AG08396 (cell line): ENCODE results near the gene LINC00237.
A peak's percentile ranks its signal among the peaks of the same experiment; 100 is the strongest.

ENCODE experiments used
- DNase-seq: peaks from one replicate; pipeline ENCODE4 v3.0.0; 2012; ENCODE audit warnings: low spot score, mixed read lengths

The LINC00237 gene

DNA sequence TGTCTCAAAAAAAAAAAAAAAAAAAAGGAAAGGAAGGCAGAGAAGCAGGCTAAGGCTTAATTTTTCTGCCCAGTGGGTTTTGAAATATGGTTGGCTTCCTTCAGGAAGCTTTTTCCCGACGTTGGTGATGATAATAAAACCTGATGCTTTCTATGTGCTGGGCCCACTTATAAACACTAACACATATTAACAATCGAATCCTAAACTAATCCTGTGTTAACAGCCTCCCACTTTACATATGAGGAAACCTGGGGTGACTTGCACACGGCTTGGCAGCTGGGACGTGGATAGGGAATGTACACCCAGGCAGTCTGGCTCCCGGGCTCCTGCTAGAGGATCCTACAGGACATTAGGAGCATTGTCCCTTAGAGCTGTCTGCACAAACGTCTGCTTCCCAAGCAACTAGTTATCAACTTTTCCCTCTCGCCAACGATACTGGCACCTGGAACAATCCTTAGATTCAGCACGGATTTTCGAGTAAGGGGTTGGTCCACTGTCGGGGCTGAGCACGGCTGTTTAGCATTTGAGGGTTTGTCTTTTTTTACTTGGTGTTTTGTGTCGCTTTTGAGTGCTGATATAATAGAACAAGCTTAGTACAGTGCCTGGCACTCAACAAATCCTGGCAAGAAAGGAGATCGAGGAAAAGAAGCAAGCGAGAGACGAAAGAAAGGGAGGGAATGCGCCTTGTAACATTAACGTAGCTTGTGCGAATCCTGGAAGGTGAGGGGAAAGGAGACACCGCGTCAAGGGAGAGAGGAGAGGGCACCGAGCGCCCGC is 19.1 kb upstream of the LINC00237 start:
- peak; percentile 55 for DNase-seq

DNA sequence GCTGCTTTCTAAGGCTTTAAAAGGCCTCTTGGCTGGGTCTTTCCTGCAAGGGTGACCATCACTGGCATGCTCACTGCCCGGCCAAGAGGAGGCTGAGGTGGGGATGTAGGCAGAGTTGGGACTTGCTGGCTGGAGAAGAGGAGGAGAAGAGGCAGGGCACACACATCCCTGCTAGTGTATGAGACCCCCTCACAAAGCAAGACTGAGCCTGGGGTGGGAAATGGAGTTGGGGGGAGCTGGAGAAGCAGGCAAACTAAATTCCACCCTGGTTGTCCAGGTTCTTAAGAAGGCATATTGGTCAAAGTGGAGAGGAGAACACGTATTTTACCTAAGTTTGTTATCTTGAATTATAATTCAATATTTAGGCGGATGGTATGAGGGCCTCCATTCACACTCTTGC is 18.0 kb upstream of the LINC00237 start:
- no peak for DNase-seq

DNA sequence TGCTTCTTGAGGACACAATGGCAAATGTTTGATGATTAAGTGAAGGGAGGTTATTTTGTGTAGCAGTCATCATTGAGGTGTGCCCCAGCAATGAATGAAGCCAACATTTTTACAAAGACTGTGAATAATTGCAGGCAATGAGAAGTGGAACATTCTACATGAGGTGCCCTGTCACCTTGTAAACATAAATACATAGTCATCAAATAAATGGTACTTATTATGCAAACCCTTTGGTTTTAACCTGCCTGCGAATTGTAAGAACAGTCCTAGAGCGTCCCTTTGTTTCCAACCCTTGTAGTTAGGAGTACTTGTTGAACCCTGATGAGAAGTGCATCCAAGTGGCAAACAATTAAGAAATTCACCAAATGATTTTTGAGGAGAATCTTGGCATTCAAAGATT is 12.6 kb upstream of the LINC00237 start:
- no peak for DNase-seq

DNA sequence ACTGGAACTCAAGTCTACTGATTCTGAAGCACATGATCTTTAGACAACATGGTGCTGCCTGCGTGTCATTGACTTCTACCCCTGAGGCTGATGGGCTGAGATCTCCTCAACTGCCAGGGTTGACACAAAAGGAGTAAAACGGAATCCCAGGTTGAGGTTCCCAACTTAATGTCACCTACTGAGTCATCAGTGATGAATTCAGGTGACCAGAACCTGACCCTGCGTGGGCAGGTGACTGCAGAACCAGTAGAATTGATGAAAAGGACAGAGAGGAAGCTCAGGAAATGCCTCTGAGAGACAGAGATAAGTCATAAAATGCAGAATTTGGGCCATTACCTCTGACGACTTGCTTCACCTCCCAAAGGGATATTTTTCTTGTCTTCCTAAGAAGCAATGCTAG is 12.0 kb upstream of the LINC00237 start:
- no peak for DNase-seq

DNA sequence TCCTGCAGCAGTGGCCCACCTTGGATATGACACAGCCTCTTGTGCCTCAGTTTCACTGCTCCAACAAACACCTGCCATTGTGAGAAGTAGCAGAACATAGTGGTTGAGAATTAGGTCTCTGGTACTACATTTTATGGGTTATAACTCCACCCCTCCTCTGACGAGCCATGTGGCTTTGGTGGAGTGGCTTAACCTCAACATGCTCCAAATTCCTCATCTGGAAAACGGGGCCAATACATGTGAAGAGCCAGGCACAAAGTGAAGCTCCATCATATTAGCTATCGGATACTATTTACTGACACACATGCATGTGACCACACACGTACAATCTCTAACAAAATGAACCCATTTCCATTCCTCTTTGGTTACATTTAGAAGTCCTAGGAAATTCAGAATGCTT is 11.4 kb upstream of the LINC00237 start:
- no peak for DNase-seq

DNA sequence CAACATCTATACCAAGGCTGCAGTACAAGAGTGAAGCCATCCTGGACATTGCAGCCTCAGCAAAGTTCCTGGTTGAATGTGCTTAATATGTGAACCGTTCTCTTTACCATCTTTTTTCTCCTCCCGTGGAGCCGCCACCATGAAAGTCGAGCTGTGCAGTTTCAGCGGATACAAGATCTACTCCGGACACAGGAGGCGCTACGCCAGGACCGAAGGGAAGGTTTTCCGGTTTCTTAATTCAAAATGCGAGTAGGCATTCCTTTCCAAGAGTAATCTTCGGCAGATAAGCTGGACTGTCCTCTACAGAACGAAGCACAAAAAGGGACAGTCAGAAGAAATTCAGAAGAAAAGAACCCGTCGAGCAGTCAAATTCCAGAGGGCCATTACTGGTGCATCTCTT is 8.4 kb upstream of the LINC00237 start:
- no peak for DNase-seq

DNA sequence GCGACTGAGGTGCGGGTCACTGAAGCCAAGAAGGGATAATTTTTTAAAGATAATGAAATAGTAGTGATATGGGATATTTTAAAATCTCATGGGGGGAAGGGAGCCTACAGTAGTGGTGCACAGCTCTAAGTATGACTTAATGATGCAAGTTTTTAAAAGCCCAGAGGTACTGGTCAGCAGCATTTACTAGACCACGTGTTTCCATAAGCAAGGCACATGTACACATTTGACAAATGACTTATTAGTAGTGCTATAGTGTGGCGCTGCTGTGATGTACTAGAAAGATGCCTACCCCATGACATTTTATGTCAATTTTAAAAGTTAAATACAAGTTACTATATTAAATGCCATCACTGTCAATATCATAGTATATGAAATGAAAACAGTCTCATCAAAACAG is 7.5 kb upstream of the LINC00237 start:
- no peak for DNase-seq

DNA sequence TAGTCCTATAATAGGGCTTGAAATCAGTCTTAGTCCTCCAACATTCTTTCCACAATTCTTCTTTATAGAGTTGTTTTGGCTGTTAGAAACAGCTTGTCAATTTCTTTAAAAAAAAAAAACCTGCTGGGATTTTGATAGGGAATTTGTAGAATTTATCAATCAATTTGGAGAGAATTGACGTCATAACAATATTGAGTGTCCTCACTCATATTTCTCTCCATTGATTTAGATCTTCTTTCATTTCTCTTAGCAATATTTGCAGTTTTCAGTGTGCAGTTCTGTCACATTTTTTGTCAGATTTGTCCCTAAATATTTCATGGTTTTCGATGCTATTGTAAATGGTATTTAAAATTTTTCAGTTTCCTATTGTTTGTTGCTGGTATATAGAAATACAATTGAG is 5.3 kb upstream of the LINC00237 start:
- no peak for DNase-seq

DNA sequence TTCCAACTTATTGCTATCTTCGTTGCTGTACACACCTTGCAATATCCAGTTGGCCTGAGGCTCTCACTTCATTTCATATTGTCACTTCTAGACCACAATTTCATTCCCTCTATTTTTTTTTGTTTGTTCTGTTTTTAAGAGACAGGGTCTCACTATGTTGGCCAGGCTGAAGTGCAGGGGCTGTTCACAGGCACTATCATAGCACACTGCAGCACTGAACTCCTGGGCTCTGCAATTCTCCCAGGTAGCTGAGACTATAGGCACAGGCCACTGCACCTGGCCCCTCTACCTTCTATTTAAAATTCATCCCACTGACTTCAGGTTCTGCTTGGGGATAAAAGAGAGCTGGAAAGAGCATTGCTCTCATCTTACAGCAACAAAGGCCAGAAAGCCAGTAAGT is 4.7 kb upstream of the LINC00237 start:
- no peak for DNase-seq

DNA sequence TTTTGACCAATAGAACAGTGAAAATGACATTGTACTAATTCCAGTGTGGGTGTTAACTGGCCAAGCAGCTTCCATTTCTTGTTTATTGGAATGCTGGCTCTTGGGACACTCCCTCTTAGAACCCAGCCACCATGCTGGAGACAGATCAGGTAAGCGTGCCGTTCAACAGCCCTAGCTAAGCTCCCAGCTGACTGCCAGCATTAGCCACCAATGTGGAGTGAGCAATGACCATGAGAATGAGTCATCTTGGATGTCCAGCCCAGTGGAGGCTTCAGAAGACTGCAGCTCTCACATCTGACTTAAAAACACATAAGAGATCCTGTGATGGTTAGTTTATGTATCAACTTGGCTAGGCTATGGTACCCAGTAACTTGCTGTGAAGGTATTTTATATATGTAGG is 3.0 kb upstream of the LINC00237 start:
- DNase-seq, result peak; percentile 28

DNA sequence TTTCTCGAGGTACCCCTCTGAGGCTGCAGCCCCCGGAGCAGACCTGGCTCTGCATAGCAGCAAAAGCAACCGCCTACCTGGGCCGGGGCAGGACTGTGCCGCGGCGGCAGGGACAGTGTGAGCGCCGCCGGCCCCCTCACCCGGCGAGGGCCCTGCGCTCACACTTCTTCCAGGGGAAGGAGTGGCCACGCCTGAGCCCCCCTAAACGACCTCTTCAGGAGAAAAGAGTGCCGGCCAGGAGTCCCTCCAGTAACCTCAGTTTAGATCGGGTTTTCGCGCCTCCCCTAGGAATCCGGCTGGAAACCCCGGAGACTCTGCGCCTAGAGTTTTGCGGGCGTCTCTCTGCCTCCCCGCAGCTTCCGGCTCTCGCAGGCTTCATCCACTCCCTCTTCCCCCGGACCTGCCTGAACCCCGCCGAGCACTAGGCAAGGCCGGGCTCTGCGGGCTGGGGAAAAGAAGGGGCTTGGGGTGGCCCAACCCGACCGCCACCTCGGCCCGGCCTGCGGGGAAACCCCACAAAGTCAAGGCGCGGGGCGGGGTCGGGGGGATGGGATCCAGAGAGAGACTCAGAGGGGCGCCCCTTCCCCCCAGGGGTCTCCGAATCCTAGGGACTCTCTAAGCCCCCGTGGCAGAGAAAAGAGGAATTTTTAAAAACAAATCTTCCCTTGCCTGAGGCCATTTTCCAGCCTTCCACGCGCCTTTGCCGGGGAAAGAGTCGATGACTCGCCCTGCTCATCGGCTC is 558 bp downstream of the LINC00237 start:
- no peak for DNase-seq

DNA sequence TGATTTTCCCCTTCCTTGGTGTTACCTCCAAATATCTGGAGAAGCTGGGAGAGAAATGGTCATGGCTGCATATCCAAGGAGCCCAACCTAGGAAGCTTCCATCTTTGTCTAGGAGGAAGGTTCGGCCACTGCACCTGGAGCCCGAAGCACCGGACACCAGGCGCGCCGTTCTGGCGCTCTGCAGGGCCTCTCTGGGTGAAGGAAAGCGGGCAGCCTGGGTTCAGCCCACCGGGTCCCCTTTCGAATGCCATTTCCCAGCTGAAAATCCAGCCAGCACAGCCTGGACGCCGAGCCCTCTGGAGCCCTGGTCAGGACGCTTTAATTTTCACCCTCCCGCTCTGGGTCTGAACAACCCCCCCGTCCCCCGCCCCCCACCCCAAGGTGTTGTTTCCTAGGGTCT is 1.2 kb downstream of the LINC00237 start:
- DNase-seq, result no peak

DNA sequence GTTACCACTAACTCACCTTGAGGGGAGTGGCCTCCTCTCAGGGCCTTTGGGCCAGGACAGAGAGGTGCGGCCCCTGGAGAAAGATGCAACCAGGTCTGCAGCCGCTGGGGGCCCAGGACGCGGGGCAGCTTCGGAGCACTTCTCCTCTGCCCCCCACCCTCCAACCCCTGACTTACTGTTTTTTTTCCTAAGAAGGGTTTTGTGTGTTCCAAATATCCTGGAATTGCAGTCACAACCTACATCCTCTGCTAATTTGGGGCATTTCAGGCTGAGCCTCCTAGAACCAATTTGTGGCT is 1.7 kb downstream of the LINC00237 start:
- DNase-seq, result no peak

DNA sequence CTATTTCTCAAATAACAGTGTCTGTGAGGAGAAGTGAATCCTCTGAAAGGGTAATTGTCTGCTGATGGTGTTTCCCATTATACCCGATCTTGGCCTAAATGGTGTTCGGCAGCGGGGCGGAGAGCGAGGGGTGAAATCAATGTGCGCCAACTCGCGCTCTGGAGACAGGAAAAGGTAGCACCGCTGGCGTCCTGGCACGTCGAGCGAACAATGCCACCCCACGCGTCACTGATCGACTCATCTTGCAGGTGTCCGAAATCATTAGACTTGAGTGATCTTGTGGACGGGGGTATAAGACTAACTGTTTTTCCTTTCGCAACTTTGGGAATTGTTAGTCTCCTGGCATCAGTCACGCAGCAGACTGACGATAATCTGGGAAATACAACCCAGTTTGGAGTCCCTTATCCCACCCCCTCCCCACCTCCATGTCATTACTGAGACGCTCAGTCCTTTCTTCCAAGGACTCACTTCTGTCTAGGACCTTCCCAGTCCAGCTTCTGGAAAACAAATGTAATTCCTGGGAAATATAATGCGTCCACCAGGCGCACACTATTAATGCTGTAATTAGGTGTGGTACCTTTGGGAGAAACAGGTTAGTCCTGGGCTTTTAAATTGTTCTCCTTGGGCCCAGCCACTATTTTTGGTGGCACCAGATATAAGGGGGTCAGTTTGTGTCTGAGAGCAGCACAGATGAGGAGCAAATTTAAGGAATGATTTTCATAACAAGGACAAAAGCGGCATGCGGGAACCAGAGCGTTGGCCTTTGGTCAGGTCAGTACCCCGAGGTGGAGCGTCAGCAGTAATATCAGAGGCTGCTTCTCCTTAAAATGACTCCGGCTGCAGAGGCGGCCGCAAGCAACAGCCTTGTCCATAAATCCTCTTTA is 2.3 kb downstream of the LINC00237 start:
- peak; percentile 12 for DNase-seq

DNA sequence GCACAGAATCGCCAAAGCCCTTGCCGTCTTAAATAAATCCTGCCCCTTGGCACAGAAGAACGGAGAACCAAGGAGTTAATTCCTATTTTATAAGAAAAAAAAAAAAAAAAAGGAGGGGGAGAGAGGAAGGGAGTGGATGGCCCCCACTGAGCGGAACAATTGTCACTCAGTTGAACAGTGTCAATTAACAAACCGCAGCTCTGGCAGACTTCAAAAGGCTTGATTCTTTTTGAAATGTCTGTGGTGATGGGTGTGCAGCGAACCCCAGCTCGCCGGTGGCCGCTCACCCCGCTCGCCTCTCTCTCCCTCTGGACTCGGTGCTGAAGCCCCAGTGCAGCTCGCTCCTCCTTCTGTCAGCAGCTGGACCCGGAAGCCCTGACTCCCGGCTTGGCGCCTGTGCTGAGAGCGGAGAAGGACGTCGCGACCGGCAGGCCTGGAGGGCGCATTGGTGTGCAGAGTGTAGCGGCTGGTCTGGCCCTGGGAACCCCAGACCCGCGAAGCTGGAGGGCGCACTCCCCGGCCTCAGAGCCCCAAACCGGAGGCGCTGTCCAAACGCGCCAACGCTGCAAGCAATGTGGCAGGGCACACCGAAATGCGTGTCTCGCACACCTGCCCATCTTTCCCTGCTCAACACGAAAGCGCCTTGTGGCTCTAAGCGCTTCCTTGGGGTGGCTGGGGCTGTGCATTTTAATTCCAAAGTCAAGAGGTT is 3.4 kb downstream of the LINC00237 start:
- DNase-seq, result peak; percentile 45

DNA sequence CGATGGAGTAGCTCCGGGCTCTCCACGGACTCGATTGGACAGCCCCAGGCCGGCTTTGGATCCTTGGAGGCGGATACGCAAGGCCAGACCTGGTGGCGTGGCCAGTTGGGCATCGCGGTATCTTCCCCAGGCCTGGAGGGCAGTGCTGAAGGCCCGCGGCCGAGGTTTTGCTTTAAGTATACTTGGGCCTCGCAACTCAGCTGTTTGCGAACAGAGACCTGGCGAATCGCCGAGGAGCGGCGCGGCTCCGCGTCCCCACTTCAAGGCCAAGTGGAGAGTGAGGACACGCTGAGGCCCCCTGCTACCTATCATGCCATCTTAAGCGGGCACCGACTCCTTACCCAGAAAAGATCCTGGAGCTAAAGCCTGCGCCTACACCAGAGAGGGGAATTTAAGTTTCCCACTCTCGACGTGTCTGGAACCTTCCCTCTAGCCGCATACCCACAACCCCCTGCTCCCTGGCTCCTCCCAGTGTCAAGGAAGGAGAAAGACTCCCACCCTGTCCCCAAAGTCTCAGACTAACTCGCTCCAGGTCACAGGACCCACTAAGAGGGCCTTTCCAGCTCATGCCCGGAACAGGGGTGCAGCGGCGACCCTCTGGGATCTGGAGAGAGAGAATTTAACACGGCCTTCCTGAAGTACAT is 4.1 kb downstream of the LINC00237 start:
- peak; percentile 26 for DNase-seq

DNA sequence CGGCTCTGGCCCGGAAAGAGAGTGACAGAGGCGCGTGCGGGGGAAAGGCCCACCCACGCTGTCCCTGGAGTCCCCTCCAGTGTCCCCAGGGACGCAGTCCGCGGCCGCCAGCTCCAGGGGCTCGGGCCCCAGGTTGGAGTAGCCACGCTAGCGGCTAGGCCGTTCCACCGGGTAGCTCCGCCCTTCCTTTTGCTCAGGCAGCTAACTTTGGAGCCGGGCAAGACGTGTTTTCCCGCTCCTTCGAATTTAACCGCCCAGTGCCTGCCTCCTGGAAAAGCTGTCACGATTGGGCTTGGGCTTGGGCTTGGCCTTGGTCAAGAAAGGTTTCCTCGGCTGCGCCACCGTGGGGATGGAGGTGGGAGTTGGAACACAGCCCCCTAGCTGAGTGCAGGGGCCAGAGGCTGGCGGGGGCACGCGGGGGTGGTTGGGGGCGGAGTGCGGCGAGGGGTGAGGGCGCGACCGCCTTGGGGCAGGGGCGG is 4.7 kb downstream of the LINC00237 start:
- DNase-seq, result peak; percentile 11

DNA sequence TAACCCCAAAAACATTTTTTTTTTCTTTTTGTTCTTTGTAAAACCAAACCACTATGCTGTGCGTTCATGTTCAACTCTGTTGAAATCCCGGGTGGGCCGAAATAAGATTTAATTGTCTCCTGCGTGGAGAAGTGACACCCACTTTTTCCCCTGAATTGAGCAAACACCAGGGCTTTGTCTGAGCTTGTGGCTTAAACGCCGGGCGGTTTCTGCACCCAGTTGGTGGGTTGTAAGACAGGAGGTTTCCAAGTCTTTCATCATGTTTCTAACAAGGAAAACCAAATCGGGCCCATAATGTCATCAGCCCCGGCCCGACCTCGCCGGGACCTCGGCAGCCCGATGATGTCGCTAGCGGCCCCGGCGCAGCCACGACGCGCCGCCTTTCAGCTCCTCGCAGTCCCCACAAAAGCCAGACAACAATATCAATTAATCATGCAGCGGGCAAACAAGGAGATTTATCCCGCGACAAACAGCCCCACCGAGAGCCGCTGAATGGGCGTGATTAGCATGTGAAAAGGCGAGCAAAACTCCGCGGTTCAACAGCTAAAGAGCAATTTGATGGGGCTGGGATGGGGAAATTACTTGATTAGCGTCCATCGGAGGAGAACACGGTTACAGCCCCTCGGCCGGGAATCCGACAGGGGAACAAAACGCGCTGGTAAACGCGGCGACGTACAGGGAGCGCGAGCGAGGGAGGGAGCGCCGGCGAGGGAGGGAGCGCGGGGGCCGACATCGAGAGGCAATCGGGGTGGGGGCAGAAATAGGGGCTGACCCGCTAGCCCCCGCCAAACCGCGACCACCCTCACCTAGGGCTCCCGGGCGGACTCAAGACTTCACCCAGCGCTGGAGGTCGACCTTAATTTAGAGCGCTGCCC is 5.3 kb downstream of the LINC00237 start:
- DNase-seq, result no peak

DNA sequence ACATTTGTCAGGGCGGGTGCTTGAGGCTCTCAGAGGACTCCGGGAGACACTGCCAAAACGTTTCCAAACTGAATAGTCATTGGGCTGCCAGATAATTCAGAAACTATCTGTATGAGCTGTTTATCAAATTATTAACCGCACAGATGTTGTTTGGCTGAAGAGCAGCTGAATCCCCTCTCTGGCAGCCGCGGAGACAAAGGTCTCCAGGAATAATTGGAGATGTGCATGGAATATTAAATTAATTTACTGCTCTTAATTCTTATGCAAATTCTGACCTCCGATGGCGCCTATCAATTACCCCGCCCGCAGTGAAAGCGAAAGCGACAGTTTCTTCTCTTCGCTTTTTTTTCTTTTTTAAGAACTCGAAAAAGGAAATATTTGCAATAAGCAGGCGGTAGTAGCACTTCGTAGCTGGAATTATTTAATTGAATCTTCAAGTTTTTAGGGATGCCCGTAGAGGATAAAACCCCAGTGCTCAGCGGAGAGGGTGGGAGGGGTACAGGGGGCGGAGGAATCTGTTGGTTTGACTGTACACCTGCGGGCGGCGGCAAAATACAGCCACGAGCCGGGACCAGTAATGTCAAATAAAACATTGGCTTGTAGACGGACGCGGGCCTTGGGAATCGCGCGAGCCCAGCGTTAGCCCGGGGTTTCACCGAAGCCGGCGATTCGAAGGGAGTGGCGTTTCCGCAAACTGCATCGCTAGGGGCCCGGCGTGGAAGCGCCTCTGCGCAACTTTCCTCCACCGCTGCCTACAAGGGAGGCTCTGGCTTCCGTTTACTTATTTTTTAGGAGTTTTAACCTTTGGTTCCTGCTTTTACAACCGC is 6.2 kb downstream of the LINC00237 start:
- DNase-seq, result peak; percentile 8
